Neuronal stem cell (in vitro differentiated cells): ENCODE results near the gene PRPF39.

ENCODE experiments used
- DNase-seq: peaks from one replicate; pipeline ENCODE4 v3.0.0-alpha.2; 2013; ENCODE audit warnings: low spot score
- H2AFZ ChIP-seq: one replicate; pipeline ENCODE4 v1.6.1; 2013; ENCODE audit warnings: mild to moderate bottlenecking, low read length, inconsistent platforms
- H2AK5ac ChIP-seq: 2 replicates; pipeline ENCODE4 v1.6.1; 2013; ENCODE audit warnings: low read depth, mild to moderate bottlenecking, inconsistent platforms, low read length, moderate library complexity, mixed read lengths
- H2BK120ac ChIP-seq: 2 replicates; pipeline ENCODE4 v1.6.1; 2013; ENCODE audit warnings: low read depth, mild to moderate bottlenecking, inconsistent platforms, low read length, moderate library complexity, mixed read lengths
- H2BK12ac ChIP-seq: one replicate; pipeline ENCODE4 v1.6.1; 2013; ENCODE audit warnings: low read length, inconsistent platforms
- H2BK15ac ChIP-seq: 2 replicates; pipeline ENCODE4 v1.6.1; 2013; ENCODE audit warnings: mild to moderate bottlenecking, low read length, inconsistent platforms, mixed read lengths
- H2BK5ac ChIP-seq: one replicate; pipeline ENCODE4 v1.6.1; 2013; ENCODE audit warnings: inconsistent platforms, mild to moderate bottlenecking, low read length, moderate library complexity
- H3K14ac ChIP-seq: one replicate; pipeline ENCODE4 v1.6.1; 2013; ENCODE audit warnings: low read length, inconsistent platforms
- H3K18ac ChIP-seq: 2 replicates; pipeline ENCODE4 v1.6.1; 2013; ENCODE audit warnings: low read length, inconsistent platforms
- H3K23ac ChIP-seq: 2 replicates; pipeline ENCODE4 v1.6.1; 2013; ENCODE audit warnings: low read depth, mild to moderate bottlenecking, mixed read lengths, low read length, inconsistent platforms; ENCODE audit not compliant: poor library complexity
- H3K27ac ChIP-seq: replicated peaks from 3 replicates; pipeline ENCODE4 v1.5.1; 2013; ENCODE audit warnings: low read length, inconsistent platforms
- H3K27me3 ChIP-seq, 3 experiments: 2 replicates each; pipeline ENCODE4 v1.6.1; 2013; ENCODE audit warnings: low read length in 3 of 3, mild to moderate bottlenecking in 2 of 3, inconsistent platforms in 1 of 3, low read depth in 1 of 3, mixed read lengths in 1 of 3, moderate library complexity in 1 of 3; ENCODE audit not compliant: control insufficient read depth in 3 of 3, insufficient read depth in 3 of 3
- H3K36me3 ChIP-seq, 2 donors: replicated peaks in 1 of 2; 2 replicates each; pipeline ENCODE4 v1.6.1; 2013; ENCODE audit warnings: low read length in 2 of 2; ENCODE audit not compliant: control insufficient read depth in 2 of 2, insufficient read depth in 2 of 2
- H3K4ac ChIP-seq: 2 replicates; pipeline ENCODE4 v1.6.1; 2013; ENCODE audit warnings: inconsistent platforms, mild to moderate bottlenecking, low read length, moderate library complexity
- H3K4me1 ChIP-seq, 2 donors: 1 replicate in 1 of 2; 2 replicates in 1 of 2; pipeline ENCODE4 v1.6.1; 2013; ENCODE audit warnings: low read length in 2 of 2, low read depth in 1 of 2; ENCODE audit not compliant: control insufficient read depth in 2 of 2, insufficient read depth in 1 of 2
- H3K4me2 ChIP-seq: one replicate; pipeline ENCODE4 v1.6.1; 2013; ENCODE audit warnings: mild to moderate bottlenecking, low read length, inconsistent platforms; ENCODE audit not compliant: insufficient read depth, poor library complexity, severe bottlenecking
- H3K4me3 ChIP-seq, 2 donors: 2 replicates each; pipeline ENCODE4 v1.5.1; 2013; ENCODE audit warnings: low read length in 2 of 2, mild to moderate bottlenecking in 2 of 2, inconsistent platforms in 1 of 2, moderate library complexity in 1 of 2
- H3K79me1 ChIP-seq: one replicate; pipeline ENCODE4 v1.6.1; 2013; ENCODE audit warnings: low read depth, mild to moderate bottlenecking, inconsistent platforms, low read length, moderate library complexity
- H3K9ac ChIP-seq: one replicate; pipeline ENCODE4 v1.6.1; 2013; ENCODE audit warnings: mild to moderate bottlenecking, low read depth, low read length, inconsistent platforms; ENCODE audit not compliant: poor library complexity
- H3K9me3 ChIP-seq, 2 donors: replicated peaks in 1 of 2; 2 replicates each; pipeline versions ENCODE3 to v1.6.1; 2013; ENCODE audit warnings: low read length in 2 of 2, mild to moderate bottlenecking in 2 of 2, inconsistent platforms in 1 of 2, low read depth in 1 of 2, mixed read lengths in 1 of 2, moderate library complexity in 1 of 2; ENCODE audit not compliant: control insufficient read depth in 2 of 2, insufficient read depth in 1 of 2
- H4K8ac ChIP-seq: one replicate; pipeline ENCODE4 v1.6.1; 2013; ENCODE audit warnings: low read depth, mild to moderate bottlenecking, inconsistent platforms, low read length, moderate library complexity
- H4K91ac ChIP-seq: one replicate; pipeline ENCODE4 v1.6.1; 2013; ENCODE audit warnings: low read length, low read depth, mild to moderate bottlenecking, inconsistent platforms; ENCODE audit not compliant: poor library complexity
- WGBS, 2 donors: extraction: QIAGEN DNeasy Blood & Tissue Kit; methylation state at CpG; one replicate each; pipeline ENCODE4 v1.1.7; 2013; ENCODE audit warnings: missing lambda C conversion rate in 2 of 2, mixed read lengths in 1 of 2; ENCODE audit not compliant: insufficient read length in 2 of 2, insufficient replicate concordance in 1 of 2; ENCODE audit errors: extremely low coverage in 2 of 2; 5-methylcytosine and 5-hydroxymethylcytosine counted together

PRPF39 gene

GRCh38 chr14:45091710-45092109, 7.8 kb downstream of the PRPF39 start:
- WGBS, 2 donors = no CpG with 5 or more reads among the region's 2 CpGs

DNA sequence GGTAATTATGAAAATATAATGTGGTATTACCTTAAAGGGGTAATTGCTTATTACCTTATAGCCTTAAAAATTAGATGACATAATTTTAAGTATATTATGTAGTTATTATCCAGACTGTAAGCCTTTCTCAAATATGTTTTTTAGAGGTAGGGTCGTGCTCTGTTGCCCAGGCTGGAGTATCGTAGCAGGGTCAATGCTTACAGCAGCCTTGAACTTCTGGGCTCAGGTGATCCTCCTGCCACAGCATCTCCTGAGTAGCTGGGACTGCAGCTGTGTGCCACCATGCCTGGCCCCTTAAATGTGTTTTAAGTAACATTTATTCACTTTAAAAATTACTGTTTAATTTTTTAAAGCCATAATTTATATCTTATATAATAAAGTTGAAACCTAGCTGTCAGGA, 10.4 kb downstream of the PRPF39 start:
- Histone ChIP-seq H2BK15ac (no peak overlapping the region), H3K27me3 (no peaks in the 10 kb centered on the region), H3K4me3 (no peak overlapping the region), H3K4ac (no peak overlapping the region), H3K18ac (no peak overlapping the region), H2BK12ac (no peak overlapping the region), H2BK120ac (no peak overlapping the region), H3K9me3 (peaks cover 0 to 10% of the 10 kb centered on the region in 2 donors), H4K8ac (no peak overlapping the region), H3K9ac (no peak overlapping the region), H2BK5ac (no peak overlapping the region), H4K91ac (no peak overlapping the region), H2AFZ (no peak overlapping the region), H3K79me1 (no peaks in the 10 kb centered on the region), H3K27ac (no peak overlapping the region), H3K23ac (no peak overlapping the region), H3K36me3 (peaks cover 7 to 79% of the 10 kb centered on the region in 2 donors), H3K4me1 (no peaks in the 10 kb centered on the region), H3K4me2 (no peak overlapping the region), H2AK5ac (no peak overlapping the region), H3K14ac (no peak overlapping the region)
- WGBS, 2 donors = no CpG with 5 or more reads among the region's 2 CpGs
- no peak for DNase-seq

More at GRCh38 chr14:45091710-45092109, 7.8 kb downstream of the PRPF39 start:
- H3K9me3 ChIP-seq = peaks cover 0 to 10% of the 10 kb centered on the region in 2 donors
- no peak overlapping the region for H3K4me2 ChIP-seq
- H2BK15ac ChIP-seq = no peak overlapping the region
- H4K91ac ChIP-seq = no peak overlapping the region
- no peak overlapping the region for H3K14ac ChIP-seq
- H3K4ac ChIP-seq = no peak overlapping the region
- no peak overlapping the region for H4K8ac ChIP-seq
- H2AK5ac ChIP-seq = no peak overlapping the region
- H3K4me1 ChIP-seq = no peaks in the 10 kb centered on the region
- H2BK12ac ChIP-seq = no peak overlapping the region
- no peak overlapping the region for H2BK120ac ChIP-seq
- H3K18ac ChIP-seq = no peak overlapping the region
- H3K23ac ChIP-seq = no peak overlapping the region
- H3K4me3 ChIP-seq = no peak overlapping the region
- H3K79me1 ChIP-seq = no peaks in the 10 kb centered on the region
- H3K27ac ChIP-seq = no peak overlapping the region
- H2AFZ ChIP-seq = no peak overlapping the region
- DNase-seq = no peak
- no peak overlapping the region for H3K9ac ChIP-seq
- H2BK5ac ChIP-seq = no peak overlapping the region
- no peaks in the 10 kb centered on the region for H3K27me3 ChIP-seq
- H3K36me3 ChIP-seq = peaks cover 7 to 68% of the 10 kb centered on the region in 2 donors

DNA sequence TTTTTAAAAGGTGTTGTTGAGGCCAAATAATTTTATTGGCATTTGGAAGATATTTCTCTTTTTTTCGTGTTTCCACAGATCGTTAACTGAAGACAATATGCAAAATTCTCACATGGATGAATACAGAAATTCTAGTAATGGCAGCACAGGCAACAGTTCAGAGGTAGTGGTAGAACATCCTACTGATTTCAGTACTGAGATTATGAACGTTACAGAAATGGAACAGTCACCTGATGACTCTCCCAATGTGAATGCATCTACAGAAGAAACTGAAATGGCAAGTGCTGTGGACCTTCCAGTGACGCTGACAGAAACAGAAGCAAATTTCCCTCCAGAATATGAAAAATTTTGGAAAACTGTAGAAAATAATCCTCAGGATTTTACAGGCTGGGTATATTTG, 11.2 kb downstream of the PRPF39 start:
- H3K4me2 ChIP-seq = no peak overlapping the region
- no peak overlapping the region for H3K23ac ChIP-seq
- H3K36me3 ChIP-seq = peaks cover 8 to 80% of the 10 kb centered on the region in 2 donors
- no peak overlapping the region for H3K18ac ChIP-seq
- H3K4ac ChIP-seq = no peak overlapping the region
- no peaks in the 10 kb centered on the region for H3K79me1 ChIP-seq
- H3K4me3 ChIP-seq = no peak overlapping the region
- WGBS, 2 donors = no CpG with 5 or more reads among the region's 4 CpGs
- H2AK5ac ChIP-seq = no peak overlapping the region
- H2BK120ac ChIP-seq = no peak overlapping the region
- H3K4me1 ChIP-seq = no peaks in the 10 kb centered on the region
- H4K8ac ChIP-seq = no peak overlapping the region
- H2BK15ac ChIP-seq = no peak overlapping the region
- no peak overlapping the region for H3K14ac ChIP-seq
- H3K9ac ChIP-seq = no peak overlapping the region
- no peak overlapping the region for H4K91ac ChIP-seq
- H2BK5ac ChIP-seq = no peak overlapping the region
- H2AFZ ChIP-seq = no peak overlapping the region
- H2BK12ac ChIP-seq = no peak overlapping the region
- no peaks in the 10 kb centered on the region for H3K27me3 ChIP-seq
- no peak overlapping the region for H3K27ac ChIP-seq
- H3K9me3 ChIP-seq = peaks cover 0 to 10% of the 10 kb centered on the region in 2 donors
- DNase-seq = no peak

DNA sequence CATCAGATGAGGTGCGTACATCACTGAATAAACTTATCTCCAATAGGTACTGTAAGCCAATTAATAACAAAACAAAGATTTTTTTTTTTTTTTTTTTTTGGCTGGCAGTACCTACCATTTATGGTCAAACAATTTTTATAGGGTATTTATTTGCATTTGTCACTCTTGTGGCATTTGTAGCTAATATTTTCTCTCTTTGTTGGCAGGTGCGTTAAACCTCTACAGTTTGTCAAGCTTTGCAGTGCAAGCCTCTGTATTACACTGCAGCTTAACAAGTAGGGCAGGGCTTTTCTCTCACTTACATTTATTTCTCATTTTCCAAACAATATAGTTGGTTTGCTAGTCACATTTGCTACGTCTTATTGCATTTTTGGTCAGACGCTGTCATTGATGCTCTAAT, 12.3 kb downstream of the PRPF39 start:
- Histone ChIP-seq H2BK5ac (no peak overlapping the region), H4K91ac (no peak overlapping the region), H3K23ac (no peak overlapping the region), H3K4ac (no peak overlapping the region), H3K4me1 (no peaks in the 10 kb centered on the region), H2BK12ac (no peak overlapping the region), H2BK120ac (no peak overlapping the region), H2AFZ (no peak overlapping the region), H3K18ac (no peak overlapping the region), H2BK15ac (no peak overlapping the region), H3K4me2 (no peak overlapping the region), H3K9ac (no peak overlapping the region), H3K4me3 (no peak overlapping the region), H3K9me3 (peaks cover 0 to 10% of the 10 kb centered on the region in 2 donors), H3K27me3 (no peaks in the 10 kb centered on the region), H4K8ac (no peak overlapping the region), H3K14ac (no peak overlapping the region), H3K36me3 (peaks cover 9 to 88% of the 10 kb centered on the region in 2 donors), H2AK5ac (no peak overlapping the region), H3K79me1 (no peaks in the 10 kb centered on the region), H3K27ac (no peak overlapping the region)
- no peak for DNase-seq
- no CpG with 5 or more reads among the region's 4 CpGs for WGBS, 2 donors
